Measurements from ENCODE around the gene PDE6C. TPM values are rescaled to one million over a fixed set of nuclear protein-coding genes. Genes with fewer than 3 reads are reported as not detected.
A peak's percentile ranks its signal among the peaks of the same experiment; 100 is the strongest.

PDE6C gene
- total RNA-seq, 2 donors from 2014 or later, result not detected

- H3K4me1 Mint-ChIP-seq, result no peaks in the 10 kb centered on the region
- H3K27me3 Mint-ChIP-seq (ENCODE audit: insufficient read depth), result peaks cover 2% of the 10 kb centered on the region
- no peak overlapping the region for H3K27ac Mint-ChIP-seq
- 89 to 100% methylated on average over 1 to 3 of the region's 3 CpGs for WGBS, 2 experiments (ENCODE audit: insufficient coverage in 1 of 2, insufficient read length in 1 of 2)
- H3K4me3 Mint-ChIP-seq, result no peak overlapping the region
- Histone ChIP-seq H3K4me1 (ENCODE audit: control insufficient read depth, insufficient read depth, low read length) (no peaks in the 10 kb centered on the region), H3K9ac (ENCODE audit: extremely low read depth, low read length, poor library complexity, severe bottlenecking) (no peak overlapping the region), H3K27me3 (ENCODE audit: control insufficient read depth, insufficient read depth, low read length, poor library complexity, severe bottlenecking) (no peaks in the 10 kb centered on the region), H3K27ac (ENCODE audit: low read depth, low read length) (no peak overlapping the region), H3K4me3 (ENCODE audit: low read length) (no peak overlapping the region), H3K36me3 (ENCODE audit: control insufficient read depth, insufficient read depth, low read length) (no peaks in the 10 kb centered on the region), H3K9me3 (ENCODE audit: control insufficient read depth, low read length) (no peaks in the 10 kb centered on the region)
- TF ChIP-seq CTCF (conservative IDR thresholded peaks at IDR 0.05), result no peak
- no peaks in the 10 kb centered on the region for H3K36me3 Mint-ChIP-seq (ENCODE audit: low read depth)
- H3K9me3 Mint-ChIP-seq, result no peaks in the 10 kb centered on the region
- no peak for DNase-seq
Measured at GRCh38 chr10:93579985-93580711, 32.2 kb upstream of the PDE6C start.

- no peak overlapping the region for H3K4me3 Mint-ChIP-seq
- no peak for TF ChIP-seq CTCF (conservative IDR thresholded peaks at IDR 0.05)
- no peaks in the 10 kb centered on the region for H3K4me1 Mint-ChIP-seq
- Histone ChIP-seq H3K27ac (ENCODE audit: low read depth, low read length) (peak overlapping the region; percentile 8), H3K36me3 (ENCODE audit: control insufficient read depth, insufficient read depth, low read length) (no peaks in the 10 kb centered on the region), H3K27me3 (ENCODE audit: control insufficient read depth, insufficient read depth, low read length, poor library complexity, severe bottlenecking) (no peaks in the 10 kb centered on the region), H3K9ac (ENCODE audit: extremely low read depth, low read length, poor library complexity, severe bottlenecking) (no peak overlapping the region), H3K4me1 (ENCODE audit: control insufficient read depth, insufficient read depth, low read length) (no peaks in the 10 kb centered on the region), H3K4me3 (ENCODE audit: low read length) (no peak overlapping the region), H3K9me3 (ENCODE audit: control insufficient read depth, low read length) (no peaks in the 10 kb centered on the region)
- WGBS, 2 experiments (ENCODE audit: insufficient coverage in 1 of 2, insufficient read length in 1 of 2), result 57 to 68% methylated on average over 4 to 6 of the region's 6 CpGs
- peaks cover 2% of the 10 kb centered on the region for H3K27me3 Mint-ChIP-seq (ENCODE audit: insufficient read depth)
- H3K36me3 Mint-ChIP-seq (ENCODE audit: low read depth), result no peaks in the 10 kb centered on the region
- no peaks in the 10 kb centered on the region for H3K9me3 Mint-ChIP-seq
- H3K27ac Mint-ChIP-seq, result no peak overlapping the region
- DNase-seq, result peak; percentile 75
Measured at GRCh38 chr10:93580828-93581227, 31.5 kb upstream of the PDE6C start.

- H3K4me3 Mint-ChIP-seq, result no peak overlapping the region
- no peaks in the 10 kb centered on the region for H3K4me1 Mint-ChIP-seq
- no peaks in the 10 kb centered on the region for H3K4me1 ChIP-seq (ENCODE audit: control insufficient read depth, insufficient read depth, low read length)
- no peak overlapping the region for H3K27ac ChIP-seq (ENCODE audit: low read depth, low read length)
- no peak overlapping the region for H3K4me3 ChIP-seq (ENCODE audit: low read length)
- no peak for DNase-seq
- H3K36me3 ChIP-seq (ENCODE audit: control insufficient read depth, insufficient read depth, low read length), result no peaks in the 10 kb centered on the region
- no peaks in the 10 kb centered on the region for H3K36me3 Mint-ChIP-seq (ENCODE audit: low read depth)
- H3K9ac ChIP-seq (ENCODE audit: extremely low read depth, low read length, poor library complexity, severe bottlenecking), result no peak overlapping the region
- H3K27me3 ChIP-seq (ENCODE audit: control insufficient read depth, insufficient read depth, low read length, poor library complexity, severe bottlenecking), result no peaks in the 10 kb centered on the region
- WGBS, 2 experiments (ENCODE audit: insufficient coverage in 1 of 2, insufficient read length in 1 of 2), result 96 to 97% methylated on average over 7 of the region's 7 CpGs
- H3K27me3 Mint-ChIP-seq (ENCODE audit: insufficient read depth), result peaks cover 4% of the 10 kb centered on the region
- no peaks in the 10 kb centered on the region for H3K9me3 Mint-ChIP-seq
- TF ChIP-seq CTCF (conservative IDR thresholded peaks at IDR 0.05), result no peak
- no peaks in the 10 kb centered on the region for H3K9me3 ChIP-seq (ENCODE audit: control insufficient read depth, low read length)
- H3K27ac Mint-ChIP-seq, result no peak overlapping the region
Measured at GRCh38 chr10:93584445-93584844, 27.9 kb upstream of the PDE6C start.

Measured in endodermal cell (in vitro differentiated cells).